HG02642 (cell line): ENCODE measurements around the gene NUP188.

Source experiments
- ATAC-seq: cut with Tn5 transposase; IDR thresholded peaks from one replicate; pipeline ENCODE4 v1.9.1; 2021; ENCODE audit warnings: mild to moderate bottlenecking; ENCODE audit not compliant: unreplicated experiment, poor library complexity

Gene NUP188

DNA sequence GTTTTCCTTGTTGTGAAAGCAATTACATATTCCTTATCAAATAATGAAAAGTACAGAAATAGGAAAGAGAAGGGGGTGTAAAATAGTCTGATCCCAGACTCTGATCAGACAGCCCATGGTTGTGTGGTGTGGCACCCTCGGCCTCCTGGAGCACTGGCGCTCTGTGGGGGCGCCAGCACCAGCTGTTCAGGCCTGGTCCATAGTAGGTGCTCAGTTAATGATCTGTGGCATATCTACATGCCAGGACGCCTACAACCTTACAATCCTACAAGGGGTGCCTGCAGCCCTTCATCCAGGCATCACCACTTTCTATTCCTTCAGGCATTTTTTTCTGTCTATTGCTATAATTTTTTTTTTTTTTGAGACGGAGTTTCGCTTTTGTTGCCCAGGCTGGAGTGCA lies 105.5 kb downstream of the NUP188 start:
- no peak for ATAC-seq

DNA sequence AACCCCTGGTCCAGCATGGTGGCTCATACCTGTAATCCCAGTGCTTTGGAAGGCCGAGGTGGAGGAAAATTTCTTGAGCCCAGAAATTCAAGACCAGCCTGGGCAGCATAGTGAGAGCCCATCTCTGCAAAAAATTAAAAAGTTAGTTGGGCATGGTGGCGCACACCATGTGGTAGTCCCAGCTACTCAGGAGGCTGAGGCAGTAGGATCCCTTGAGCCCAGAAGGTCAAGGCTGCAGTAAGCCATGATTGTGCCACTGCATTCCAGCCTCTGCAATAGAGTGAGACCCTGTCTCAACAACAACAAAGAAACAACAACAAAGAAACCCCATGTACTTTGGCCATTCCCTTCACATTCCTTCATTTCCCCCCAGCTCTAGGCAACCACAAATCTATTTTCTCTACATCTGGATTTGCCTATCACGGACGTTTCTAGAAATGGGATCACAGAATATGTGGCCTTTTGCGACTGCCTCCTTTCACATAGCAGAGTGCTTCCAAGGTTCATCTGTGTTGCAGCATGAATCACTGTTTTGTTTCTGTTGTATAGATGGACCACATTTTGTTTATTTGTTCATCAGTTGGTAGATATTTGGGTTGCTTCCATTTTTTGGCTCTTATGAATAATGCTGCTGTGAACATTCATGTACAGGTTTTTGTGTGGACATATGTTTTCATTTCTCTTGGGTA lies 106.8 kb downstream of the NUP188 start:
- ATAC-seq: no peak
